HK-2 (cell line): ENCODE measurements around the gene CDC20B.
"Not testable (repeated sequence)": the region's sequence is repeated elsewhere in the genome, so short reads cannot be mapped to it uniquely, and the experiment has no call there.

Experiments
- DNase-seq: peaks from one replicate; pipeline ENCODE4 v3.0.0-alpha.2; 2018; ENCODE audit not compliant: unreplicated experiment

Gene CDC20B

GRCh38 chr5:55104036-55104772 lies 68.8 kb downstream of the CDC20B start:
- no peak for DNase-seq

GRCh38 chr5:55102348-55102747 lies 70.6 kb downstream of the CDC20B start, which contains the start of gene GZMA:
Gene GZMA, plus strand, starts transcription at chr5:55102646. Its CDS starts 37 bp downstream, at chr5:55102683.
- no peak for DNase-seq

GRCh38 chr5:55101556-55102276 lies 71.3 kb downstream of the CDC20B start:
- no peak for DNase-seq

DNA sequence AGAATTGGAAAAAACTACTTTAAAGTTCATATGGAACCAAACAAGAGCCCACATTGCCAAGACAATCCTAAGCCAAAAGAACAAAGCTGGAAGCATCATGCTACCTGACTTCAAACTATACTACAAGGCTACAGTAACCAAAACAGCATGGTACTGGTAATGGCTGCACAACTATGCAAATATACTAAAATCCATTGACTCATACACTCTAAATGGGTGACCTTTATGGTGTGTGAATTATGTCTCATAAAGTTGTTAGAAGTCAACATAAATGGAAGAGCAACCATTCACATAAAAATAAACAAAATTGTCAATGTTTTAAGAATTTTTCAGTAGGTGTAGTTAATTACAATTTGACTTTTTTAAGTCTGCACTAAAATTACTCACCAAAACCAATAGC lies 71.8 kb downstream of the CDC20B start:
- not testable (repeated sequence) for DNase-seq

- DNase-seq: no peak
Observed at GRCh38 chr5:55096861-55097260, 76.1 kb downstream of the CDC20B start.

- DNase-seq: no peak
Observed at GRCh38 chr5:55096182-55096581, 76.8 kb downstream of the CDC20B start.

GRCh38 chr5:55091011-55091410 lies 82.0 kb downstream of the CDC20B start:
- not testable (repeated sequence) for DNase-seq

DNA sequence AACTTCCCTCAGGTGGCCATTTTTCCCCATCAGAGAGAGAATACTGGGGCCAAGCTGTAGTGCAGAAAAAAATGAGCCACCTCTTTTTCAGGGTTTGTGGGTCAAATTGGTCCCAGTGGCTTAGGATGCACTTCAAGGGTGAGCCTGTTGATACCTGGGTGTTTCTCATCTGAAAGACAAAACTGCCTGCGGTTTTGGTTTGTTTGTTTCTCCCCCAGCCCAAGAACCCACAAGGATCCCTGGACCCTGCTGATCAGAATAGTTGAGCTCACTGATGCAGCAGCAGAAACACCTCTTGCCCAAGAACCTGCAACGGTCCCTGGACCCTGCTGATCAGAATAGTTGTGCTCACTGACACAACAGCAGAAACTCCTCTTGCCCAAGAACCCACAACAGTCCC lies 83.7 kb downstream of the CDC20B start:
- DNase-seq: not testable (repeated sequence)

DNA sequence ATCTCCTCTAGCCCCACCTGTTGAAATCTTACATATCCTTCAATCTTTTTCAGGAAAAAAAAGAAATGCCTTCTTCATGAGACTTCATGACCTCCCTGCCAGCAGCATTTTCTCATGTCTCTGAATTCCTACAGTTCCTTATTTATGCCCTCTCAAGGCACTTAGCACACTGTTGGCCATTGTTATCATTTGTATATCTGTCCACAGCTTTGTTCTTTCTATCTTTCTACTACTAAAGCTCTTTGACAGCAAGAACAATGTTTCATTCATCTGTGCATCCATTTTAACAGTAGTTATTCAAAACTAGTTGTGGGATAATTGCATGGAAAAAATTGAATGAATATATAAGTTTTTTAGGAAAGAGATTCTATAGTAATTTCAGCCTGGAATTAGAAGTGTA lies 91.4 kb downstream of the CDC20B start:
- DNase-seq: no peak

DNA sequence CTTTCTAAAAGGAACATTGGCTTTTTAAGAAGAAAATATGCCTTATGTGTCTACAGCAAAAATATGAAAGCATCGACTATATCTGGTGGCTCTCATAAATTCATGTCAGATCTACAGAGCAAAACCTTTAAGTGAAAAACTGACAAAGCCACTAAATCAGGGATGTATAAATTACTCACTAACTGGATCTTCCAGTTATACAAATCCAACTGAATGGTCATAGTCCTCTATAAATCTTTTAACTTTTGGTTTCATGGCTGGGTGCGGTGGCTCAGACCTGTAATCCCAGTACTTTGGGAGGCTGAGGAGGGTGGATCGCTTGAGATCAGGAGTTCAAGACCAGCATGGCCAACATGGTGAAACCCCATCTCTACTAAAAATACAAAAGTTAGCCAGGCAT lies 99.8 kb downstream of the CDC20B start:
- DNase-seq: no peak

DNA sequence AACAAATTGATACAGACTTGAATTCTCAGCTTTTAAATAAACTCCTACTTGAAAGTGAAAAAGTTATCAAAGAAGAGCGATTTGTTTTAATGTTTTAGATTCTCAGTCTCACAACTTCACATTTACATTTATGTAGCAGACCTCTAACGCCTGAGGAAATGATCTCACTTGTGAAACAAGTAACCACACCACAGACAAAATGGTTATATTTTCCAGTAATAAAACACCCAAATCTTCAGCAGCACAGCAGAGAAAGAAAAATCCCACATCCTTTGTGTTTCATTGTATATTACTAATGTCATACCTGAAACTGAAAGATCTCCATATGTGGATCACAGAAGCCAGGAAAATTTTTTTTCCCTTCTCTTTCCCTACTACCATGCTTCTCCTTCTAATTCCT lies 100.3 kb downstream of the CDC20B start:
- no peak for DNase-seq

- DNase-seq: no peak
Observed at GRCh38 chr5:55071413-55071812, 101.6 kb downstream of the CDC20B start.

- DNase-seq: no peak
Observed at GRCh38 chr5:55070968-55071367, 102.0 kb downstream of the CDC20B start.

GRCh38 chr5:55066277-55066676 lies 106.7 kb downstream of the CDC20B start:
- no peak for DNase-seq

DNA sequence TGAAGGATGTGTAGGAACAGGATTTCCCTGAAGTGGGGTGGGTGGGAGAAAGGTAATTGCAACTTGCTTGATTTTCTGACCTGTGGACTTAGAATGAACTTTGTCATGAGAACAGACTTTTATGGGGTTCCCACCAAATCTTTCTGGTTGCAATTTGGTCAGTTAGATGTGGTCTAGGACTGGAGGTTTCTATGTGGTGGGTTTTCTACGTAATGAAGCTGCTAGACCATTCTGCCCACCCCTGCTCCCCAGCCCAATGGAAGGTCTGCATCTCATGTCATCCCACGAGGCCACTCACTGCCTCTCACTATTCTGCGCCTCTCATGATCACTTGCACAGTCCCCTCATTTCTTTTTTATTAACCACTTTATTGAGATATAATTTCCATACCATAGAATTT lies 108.5 kb downstream of the CDC20B start:
- DNase-seq: no peak

DNA sequence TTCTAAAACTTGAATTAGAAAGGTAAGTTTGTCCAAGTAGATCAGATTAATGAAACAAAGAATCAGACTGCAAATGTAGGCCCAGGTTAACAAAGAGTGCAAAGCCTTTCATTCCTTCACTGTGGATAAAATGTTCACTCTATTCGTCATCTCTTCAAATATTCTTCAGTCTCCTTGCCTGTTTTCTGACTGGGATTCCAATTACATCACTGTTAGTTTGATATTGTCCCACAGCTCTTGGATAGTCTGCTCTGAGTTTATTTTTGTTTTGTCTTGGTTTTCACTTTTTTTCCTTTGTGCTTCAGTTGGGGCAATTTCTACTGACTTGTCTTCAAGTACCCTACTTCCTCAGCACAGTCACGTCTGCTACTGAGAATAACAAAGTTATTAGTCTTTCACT lies 109.1 kb downstream of the CDC20B start:
- DNase-seq: no peak

- no peak for DNase-seq
Observed at GRCh38 chr5:55063220-55063863, 109.6 kb downstream of the CDC20B start.
